Smooth muscle cell (in vitro differentiated cells): ENCODE results near the gene NARF. TPM values are rescaled to one million over a fixed set of nuclear protein-coding genes. Genes with fewer than 3 reads are reported as not detected.

Experiments used
- DNase-seq: peaks from one replicate; lab custom pipeline; 2025; ENCODE audit not compliant: unreplicated experiment; lab: John Stamatoyannopoulos, UW
- H2AFZ ChIP-seq: fragments of 200-600 bp; sonication (generic); 2 replicates; pipeline ENCODE4 v1.6.0; 2016; ENCODE audit warnings: antibody characterized with exemption, low read depth, mild to moderate bottlenecking
- H3F3A ChIP-seq: fragments of 200-600 bp; sonication (generic); 2 replicates; pipeline ENCODE4 v1.6.0; 2017; ENCODE audit warnings: antibody characterized with exemption, low read depth
- H3K27ac ChIP-seq: fragments of 200-600 bp; sonication (generic); 2 replicates; pipeline ENCODE4 v1.5.1; 2016; ENCODE audit warnings: low read depth, mild to moderate bottlenecking
- H3K27me3 ChIP-seq: fragments of 200-600 bp; sonication (generic); 2 replicates; pipeline ENCODE4 v1.6.1; 2016; ENCODE audit warnings: low read depth, mild to moderate bottlenecking
- H3K36me3 ChIP-seq: fragments of 200-600 bp; sonication (generic); 2 replicates; pipeline ENCODE4 v1.5.1; 2016; ENCODE audit warnings: low read depth
- H3K4me1 ChIP-seq: fragments of 200-600 bp; sonication (generic); 2 replicates; pipeline ENCODE4 v1.5.1; 2016; ENCODE audit warnings: low read depth
- H3K4me2 ChIP-seq: fragments of 200-600 bp; sonication (generic); 2 replicates; pipeline ENCODE4 v1.6.0; 2016; ENCODE audit warnings: mild to moderate bottlenecking
- H3K4me3 ChIP-seq: fragments of 200-600 bp; sonication (generic); 2 replicates; pipeline ENCODE4 v1.5.1; 2016; ENCODE audit warnings: mild to moderate bottlenecking
- H3K79me2 ChIP-seq: fragments of 200-600 bp; sonication (generic); 2 replicates; pipeline ENCODE4 v1.6.0; 2016; ENCODE audit warnings: low read depth, mild to moderate bottlenecking
- H3K9ac ChIP-seq: fragments of 200-600 bp; sonication (generic); 2 replicates; pipeline ENCODE4 v1.6.0; 2016; ENCODE audit warnings: low read depth
- H3K9me3 ChIP-seq: fragments of 200-600 bp; sonication (generic); replicated peaks from 2 replicates; pipeline ENCODE4 v1.5.1; 2016; ENCODE audit warnings: low read depth
- H4K20me1 ChIP-seq: fragments of 200-600 bp; sonication (generic); 2 replicates; pipeline ENCODE4 v1.6.0; 2016; ENCODE audit warnings: low read depth
- WGBS: methylation state at CpG from one replicate; pipeline ENCODE4 v1.1.7; 2016; ENCODE audit warnings: low lambda C conversion rate; 5-methylcytosine and 5-hydroxymethylcytosine counted together
- polyA plus RNA-seq: library from polyadenylated mRNA; unstranded; fragments of >200 nt; fragmentation: Nextera tagmentation; extraction: Ambion mirVana; gene quantifications from 2 replicates; pipeline ENCODE4 v1.2.1, GENCODE V29; 2016
- total RNA-seq: library from RNA; depleted of rRNA; stranded (reverse); fragments of >200 nt; gene quantifications from 2 replicates; pipeline ENCODE4 v1.2.3, GENCODE V29; 2014
- TF ChIP-seq, protein P1 (sequence below): fragments of 200-600 bp; sonication (generic); IDR thresholded peaks from 2 replicates; pipeline ENCODE4 v1.5.1; 2017; ENCODE audit warnings: borderline replicate concordance, mild to moderate bottlenecking, antibody characterized with exemption; ENCODE audit not compliant: insufficient read depth, poor library complexity, severe bottlenecking

Gene NARF
- total and polyA plus RNA-seq, 2 experiments from 2014 or later = 52.0 to 178 TPM

DNA sequence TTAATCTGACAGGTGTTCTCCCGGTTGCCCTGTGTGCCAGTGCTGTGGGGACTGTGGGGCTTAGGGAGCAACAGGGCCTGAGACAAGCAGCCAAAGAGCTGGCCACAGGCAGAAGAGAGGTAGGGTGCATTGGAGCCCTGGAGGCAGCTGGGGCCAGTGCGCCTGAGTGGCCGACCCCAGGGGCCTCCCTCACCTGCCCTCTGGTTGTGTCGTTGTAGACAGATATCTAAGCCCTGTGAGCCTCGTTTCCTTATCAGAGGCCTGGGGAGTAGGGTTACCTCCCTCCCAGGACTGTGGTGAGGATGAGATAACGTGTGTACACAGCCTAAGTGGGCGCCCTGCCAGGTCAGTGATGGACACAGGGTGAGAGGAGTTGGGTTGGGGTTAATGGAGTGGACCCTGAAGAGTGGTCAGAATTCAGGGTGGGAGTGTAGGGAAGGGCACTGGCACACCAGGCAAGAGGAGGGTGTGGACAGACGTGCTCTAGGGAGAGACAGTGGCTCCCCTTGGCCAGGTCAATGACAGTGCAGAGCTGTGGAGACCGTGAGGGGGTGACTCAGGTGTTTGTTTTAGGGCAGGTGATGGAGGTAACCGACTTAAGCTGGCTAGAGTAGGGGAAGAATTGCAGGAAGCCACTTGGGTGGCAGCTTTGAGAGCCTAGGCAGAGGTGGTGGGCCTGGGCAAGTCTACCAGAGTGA is 3.4 kb downstream of the NARF start:
- Histone ChIP-seq H3K9ac (no peak overlapping the region), H3F3A (peaks cover 7% of the 10 kb centered on the region), H3K79me2 (peaks cover 19% of the 10 kb centered on the region), H3K4me3 (no peak overlapping the region), H3K36me3 (peaks cover 7% of the 10 kb centered on the region), H3K4me1 (peaks cover 5% of the 10 kb centered on the region), H3K4me2 (no peak overlapping the region), H2AFZ (no peak overlapping the region), H3K9me3 (no peaks in the 10 kb centered on the region), H3K27me3 (no peaks in the 10 kb centered on the region), H4K20me1 (peaks cover 23% of the 10 kb centered on the region), H3K27ac (no peak overlapping the region)
- TF ChIP-seq, protein P1, sequence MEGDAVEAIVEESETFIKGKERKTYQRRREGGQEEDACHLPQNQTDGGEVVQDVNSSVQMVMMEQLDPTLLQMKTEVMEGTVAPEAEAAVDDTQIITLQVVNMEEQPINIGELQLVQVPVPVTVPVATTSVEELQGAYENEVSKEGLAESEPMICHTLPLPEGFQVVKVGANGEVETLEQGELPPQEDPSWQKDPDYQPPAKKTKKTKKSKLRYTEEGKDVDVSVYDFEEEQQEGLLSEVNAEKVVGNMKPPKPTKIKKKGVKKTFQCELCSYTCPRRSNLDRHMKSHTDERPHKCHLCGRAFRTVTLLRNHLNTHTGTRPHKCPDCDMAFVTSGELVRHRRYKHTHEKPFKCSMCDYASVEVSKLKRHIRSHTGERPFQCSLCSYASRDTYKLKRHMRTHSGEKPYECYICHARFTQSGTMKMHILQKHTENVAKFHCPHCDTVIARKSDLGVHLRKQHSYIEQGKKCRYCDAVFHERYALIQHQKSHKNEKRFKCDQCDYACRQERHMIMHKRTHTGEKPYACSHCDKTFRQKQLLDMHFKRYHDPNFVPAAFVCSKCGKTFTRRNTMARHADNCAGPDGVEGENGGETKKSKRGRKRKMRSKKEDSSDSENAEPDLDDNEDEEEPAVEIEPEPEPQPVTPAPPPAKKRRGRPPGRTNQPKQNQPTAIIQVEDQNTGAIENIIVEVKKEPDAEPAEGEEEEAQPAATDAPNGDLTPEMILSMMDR = no peak
- 95% methylated on average over 10 of the region's 10 CpGs for WGBS
- DNase-seq = no peak

DNA sequence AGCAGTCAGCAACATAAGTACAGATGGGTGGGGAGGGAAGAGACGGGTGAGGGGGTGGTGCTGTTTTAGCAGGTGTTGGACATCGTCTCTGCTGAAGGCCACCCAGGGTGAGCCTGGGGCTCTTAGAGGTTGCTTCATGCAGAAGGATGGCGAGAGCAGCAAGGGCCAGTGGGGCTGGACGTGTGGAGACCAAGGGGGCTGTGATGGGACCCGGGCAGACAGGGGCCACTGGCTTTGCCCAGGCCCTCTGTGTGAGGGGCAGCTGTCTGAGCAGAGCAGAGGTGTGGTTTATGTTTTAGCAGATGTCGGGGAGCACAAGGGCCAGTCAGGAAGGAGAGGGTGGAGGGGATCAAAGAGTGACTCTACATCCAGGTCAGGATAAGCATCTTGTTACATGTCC is 4.8 kb downstream of the NARF start:
- peaks cover 19% of the 10 kb centered on the region for H3K79me2 ChIP-seq
- no peak overlapping the region for H3K27ac ChIP-seq
- no peak overlapping the region for H3K9ac ChIP-seq
- H3K4me3 ChIP-seq = no peak overlapping the region
- no peaks in the 10 kb centered on the region for H3K4me1 ChIP-seq
- H3K4me2 ChIP-seq = no peak overlapping the region
- DNase-seq = no peak
- TF ChIP-seq, protein P1 = no peak
- no peaks in the 10 kb centered on the region for H3F3A ChIP-seq
- H3K36me3 ChIP-seq = peaks cover 7% of the 10 kb centered on the region
- no peaks in the 10 kb centered on the region for H3K9me3 ChIP-seq
- 95% methylated on average over 6 of the region's 6 CpGs for WGBS
- peaks cover 27% of the 10 kb centered on the region for H4K20me1 ChIP-seq
- no peak overlapping the region for H2AFZ ChIP-seq
- no peaks in the 10 kb centered on the region for H3K27me3 ChIP-seq

DNA sequence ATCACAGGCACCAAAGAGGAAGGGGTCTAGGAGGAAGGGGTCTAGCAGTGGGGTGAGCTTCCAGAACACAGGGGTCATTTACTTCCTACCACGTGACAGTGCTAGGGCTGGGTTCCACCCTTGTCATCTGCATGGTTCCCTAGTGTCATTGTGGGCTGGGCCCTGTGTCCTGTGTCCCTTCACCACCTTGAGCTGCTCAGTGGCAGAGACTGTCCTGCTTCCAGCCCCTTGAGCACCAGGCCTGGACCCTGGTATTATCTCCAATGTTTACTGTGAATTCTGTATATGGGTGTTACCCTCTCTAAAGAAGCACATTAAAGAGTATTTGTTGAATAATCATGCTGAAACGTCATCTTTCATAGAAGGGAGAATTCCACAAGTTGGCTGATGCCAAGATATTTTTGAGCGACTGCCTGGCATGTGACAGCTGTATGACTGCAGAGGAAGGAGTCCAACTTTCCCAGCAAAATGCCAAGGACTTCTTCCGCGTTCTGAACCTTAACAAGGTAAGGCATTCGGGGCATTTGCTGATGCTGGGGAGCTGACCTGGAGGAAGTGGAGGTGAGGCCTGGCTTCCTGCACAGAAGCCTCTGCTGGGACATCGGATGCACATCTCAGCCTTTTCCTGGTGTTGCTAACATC is 5.5 kb downstream of the NARF start:
- H3F3A ChIP-seq = no peaks in the 10 kb centered on the region
- H3K9me3 ChIP-seq = no peaks in the 10 kb centered on the region
- H3K79me2 ChIP-seq = peaks cover 16% of the 10 kb centered on the region
- H3K9ac ChIP-seq = no peak overlapping the region
- H4K20me1 ChIP-seq = peaks cover 33% of the 10 kb centered on the region
- no peaks in the 10 kb centered on the region for H3K4me1 ChIP-seq
- H3K27ac ChIP-seq = no peak overlapping the region
- H3K4me2 ChIP-seq = no peak overlapping the region
- WGBS = 98% methylated on average over 7 of the region's 7 CpGs
- H2AFZ ChIP-seq = no peak overlapping the region
- peaks cover 7% of the 10 kb centered on the region for H3K36me3 ChIP-seq
- no peaks in the 10 kb centered on the region for H3K27me3 ChIP-seq
- no peak overlapping the region for H3K4me3 ChIP-seq
- no peak for DNase-seq
- TF ChIP-seq, protein P1 = no peak
